ENCODE data around the gene PIK3R5.
"Not testable (repeated sequence)": the region's sequence is repeated elsewhere in the genome, so short reads cannot be mapped to it uniquely, and the experiment has no call there.

DNA sequence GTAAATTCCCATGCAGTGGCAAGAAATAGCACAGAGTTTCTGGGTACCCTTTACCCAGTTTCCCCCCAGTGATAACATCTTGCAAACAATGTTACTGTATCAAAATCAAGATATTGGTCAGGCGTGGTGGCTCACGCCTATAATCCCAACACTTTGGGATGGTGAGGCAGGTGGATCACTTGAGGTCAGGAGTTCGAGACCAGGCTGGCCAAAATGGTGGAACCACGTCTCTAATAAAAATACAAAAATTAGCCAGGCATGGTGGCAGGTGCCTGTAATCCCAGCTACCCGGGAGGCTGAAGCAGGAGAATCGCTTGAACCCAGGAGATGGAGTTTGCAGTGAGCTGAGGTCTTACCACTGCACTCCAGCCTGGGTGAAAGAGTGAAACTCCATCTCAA is 109.3 kb downstream of the PIK3R5 start:
- TF ChIP-seq JUN (CRISPR knock-in tag; IDR thresholded peaks at IDR 0.05); ZNF317 (CRISPR knock-in tag; IDR thresholded peaks at IDR 0.05; ENCODE audit: borderline replicate concordance, low read depth); ZNF138 (CRISPR knock-in tag; conservative IDR thresholded peaks at IDR 0.05): not testable (repeated sequence)
- TF ChIP-seq, protein P1, sequence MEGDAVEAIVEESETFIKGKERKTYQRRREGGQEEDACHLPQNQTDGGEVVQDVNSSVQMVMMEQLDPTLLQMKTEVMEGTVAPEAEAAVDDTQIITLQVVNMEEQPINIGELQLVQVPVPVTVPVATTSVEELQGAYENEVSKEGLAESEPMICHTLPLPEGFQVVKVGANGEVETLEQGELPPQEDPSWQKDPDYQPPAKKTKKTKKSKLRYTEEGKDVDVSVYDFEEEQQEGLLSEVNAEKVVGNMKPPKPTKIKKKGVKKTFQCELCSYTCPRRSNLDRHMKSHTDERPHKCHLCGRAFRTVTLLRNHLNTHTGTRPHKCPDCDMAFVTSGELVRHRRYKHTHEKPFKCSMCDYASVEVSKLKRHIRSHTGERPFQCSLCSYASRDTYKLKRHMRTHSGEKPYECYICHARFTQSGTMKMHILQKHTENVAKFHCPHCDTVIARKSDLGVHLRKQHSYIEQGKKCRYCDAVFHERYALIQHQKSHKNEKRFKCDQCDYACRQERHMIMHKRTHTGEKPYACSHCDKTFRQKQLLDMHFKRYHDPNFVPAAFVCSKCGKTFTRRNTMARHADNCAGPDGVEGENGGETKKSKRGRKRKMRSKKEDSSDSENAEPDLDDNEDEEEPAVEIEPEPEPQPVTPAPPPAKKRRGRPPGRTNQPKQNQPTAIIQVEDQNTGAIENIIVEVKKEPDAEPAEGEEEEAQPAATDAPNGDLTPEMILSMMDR (IDR thresholded peaks at IDR 0.05), result not testable (repeated sequence)

Measured in WTC11 (cell line).